ENCODE results near the gene MT1HL1. TPM values are rescaled to one million over a fixed set of nuclear protein-coding genes. Genes with fewer than 3 reads are reported as not detected.

Gene MT1HL1
- total and polyA plus RNA-seq, 2 experiments from 2014 or later: not detected

DNA sequence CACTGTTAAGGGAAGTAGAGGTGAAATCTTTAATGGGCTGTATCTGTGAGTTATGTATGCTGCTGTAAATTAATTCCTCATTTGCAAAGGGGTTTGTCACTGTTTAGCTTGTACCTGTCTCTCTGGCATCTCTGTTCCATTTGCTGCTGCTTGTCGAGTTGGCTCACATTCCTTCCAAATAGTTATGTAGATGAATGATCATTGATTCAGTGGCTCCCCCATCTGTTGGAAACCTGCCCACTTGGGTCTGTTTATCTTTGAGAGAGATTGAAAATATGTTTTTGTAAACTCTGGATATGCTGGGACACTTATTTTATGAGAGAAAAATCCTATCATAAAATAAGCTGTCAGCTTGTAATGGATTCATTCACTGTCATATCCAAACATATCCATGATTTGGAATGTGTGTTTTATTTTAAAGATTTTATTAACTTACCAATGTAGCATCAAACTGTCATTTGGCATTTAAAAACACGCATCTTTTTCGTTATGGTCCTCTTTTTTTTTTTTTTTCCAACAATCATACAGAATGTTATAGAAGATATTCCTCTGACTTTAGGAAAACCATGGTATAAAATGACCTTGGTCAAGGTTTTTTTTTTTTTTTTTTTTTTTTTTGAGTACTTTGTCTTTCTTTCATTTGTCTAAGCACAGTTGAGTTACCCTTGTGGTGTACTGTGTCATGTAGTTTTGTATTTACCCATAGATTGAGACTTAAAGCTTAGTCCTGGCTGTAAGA lies 41.2 kb upstream of the MT1HL1 start:
- H3K27ac ChIP-seq: no peak overlapping the region
- TF ChIP-seq EZH2 (IDR thresholded peaks at IDR 0.05; ENCODE audit: insufficient read depth, poor library complexity, severe bottlenecking) (no peak), EZH2phosphoT487 (IDR thresholded peaks at IDR 0.05; ENCODE audit: insufficient read depth, low read depth) (no peak)
- WGBS, 2 experiments (ENCODE audit: low coverage in 1 of 2, low lambda C conversion rate in 2 of 2, missing lambda C conversion rate in 2 of 2): 3% methylated on average over 3 of the region's 3 CpGs
- H3K9me3 ChIP-seq (ENCODE audit: low read depth): no peaks in the 10 kb centered on the region
- H3K4me2 ChIP-seq (ENCODE audit: unreplicated experiment): no peak overlapping the region
- in situ Hi-C loops (cut with MboI): no loop called here
- no peaks in the 10 kb centered on the region for H3K9me2 ChIP-seq (ENCODE audit: insufficient read depth)
- no peak for DNase-seq
- H3K4me1 ChIP-seq (ENCODE audit: insufficient read depth): no peaks in the 10 kb centered on the region
- no peak overlapping the region for H3K4me3 ChIP-seq
- no peaks in the 10 kb centered on the region for H3K79me2 ChIP-seq (ENCODE audit: insufficient read depth)
- H3K36me3 ChIP-seq (ENCODE audit: low read depth): no peaks in the 10 kb centered on the region
- no peak overlapping the region for H2AFZ ChIP-seq
- no peaks in the 10 kb centered on the region for H3F3A ChIP-seq (ENCODE audit: insufficient read depth)
- H3K9ac ChIP-seq: no peak overlapping the region
- H3K27me3 ChIP-seq (replicated peaks; ENCODE audit: insufficient read depth): peaks cover 32% of the 10 kb centered on the region
- H4K20me1 ChIP-seq (ENCODE audit: insufficient read depth): no peaks in the 10 kb centered on the region

GRCh38 chr1:237043846-237044636 lies 39.8 kb upstream of the MT1HL1 start:
- TF ChIP-seq EZH2 (IDR thresholded peaks at IDR 0.05; ENCODE audit: insufficient read depth, poor library complexity, severe bottlenecking) (no peak), EZH2phosphoT487 (IDR thresholded peaks at IDR 0.05; ENCODE audit: insufficient read depth, low read depth) (no peak)
- Histone ChIP-seq H3K4me3 (no peak overlapping the region), H3K79me2 (ENCODE audit: insufficient read depth) (no peaks in the 10 kb centered on the region), H3F3A (ENCODE audit: insufficient read depth) (no peaks in the 10 kb centered on the region), H3K36me3 (ENCODE audit: low read depth) (no peaks in the 10 kb centered on the region), H3K4me1 (ENCODE audit: insufficient read depth) (no peaks in the 10 kb centered on the region), H3K9me3 (ENCODE audit: low read depth) (no peaks in the 10 kb centered on the region), H3K9me2 (ENCODE audit: insufficient read depth) (no peaks in the 10 kb centered on the region), H4K20me1 (ENCODE audit: insufficient read depth) (no peaks in the 10 kb centered on the region), H3K9ac (no peak overlapping the region), H3K27me3 (replicated peaks; ENCODE audit: insufficient read depth) (peaks cover 34% of the 10 kb centered on the region), H2AFZ (no peak overlapping the region), H3K4me2 (ENCODE audit: unreplicated experiment) (no peak overlapping the region), H3K27ac (no peak overlapping the region)
- WGBS, 2 experiments (ENCODE audit: low coverage in 1 of 2, low lambda C conversion rate in 2 of 2, missing lambda C conversion rate in 2 of 2): 2 to 5% methylated on average over 14 of the region's 14 CpGs
- in situ Hi-C loops (cut with MboI): no loop called here
- no peak for DNase-seq

- no peaks in the 10 kb centered on the region for H3K9me3 ChIP-seq (ENCODE audit: low read depth)
- no peaks in the 10 kb centered on the region for H3F3A ChIP-seq (ENCODE audit: insufficient read depth)
- no peak overlapping the region for H3K9ac ChIP-seq
- WGBS, 2 experiments (ENCODE audit: low coverage in 1 of 2, low lambda C conversion rate in 2 of 2, missing lambda C conversion rate in 2 of 2): 3 to 4% methylated on average over 36 to 54 of the region's 55 CpGs
- H3K4me2 ChIP-seq (ENCODE audit: unreplicated experiment): no peak overlapping the region
- TF ChIP-seq EZH2 (IDR thresholded peaks at IDR 0.05; ENCODE audit: insufficient read depth, poor library complexity, severe bottlenecking) (no peak), EZH2phosphoT487 (IDR thresholded peaks at IDR 0.05; ENCODE audit: insufficient read depth, low read depth) (no peak)
- no peak overlapping the region for H3K4me3 ChIP-seq
- in situ Hi-C loops (cut with MboI): no loop called here
- no peaks in the 10 kb centered on the region for H3K36me3 ChIP-seq (ENCODE audit: low read depth)
- no peak for DNase-seq
- H3K27me3 ChIP-seq (replicated peaks; ENCODE audit: insufficient read depth): peaks cover 34% of the 10 kb centered on the region
- H3K79me2 ChIP-seq (ENCODE audit: insufficient read depth): no peaks in the 10 kb centered on the region
- no peaks in the 10 kb centered on the region for H4K20me1 ChIP-seq (ENCODE audit: insufficient read depth)
- no peaks in the 10 kb centered on the region for H3K9me2 ChIP-seq (ENCODE audit: insufficient read depth)
- no peak overlapping the region for H2AFZ ChIP-seq
- H3K4me1 ChIP-seq (ENCODE audit: insufficient read depth): no peaks in the 10 kb centered on the region
- H3K27ac ChIP-seq: no peak overlapping the region
These were observed 38.8 kb upstream of the MT1HL1 start for GRCh38 chr1:237042892-237043576.

DNA sequence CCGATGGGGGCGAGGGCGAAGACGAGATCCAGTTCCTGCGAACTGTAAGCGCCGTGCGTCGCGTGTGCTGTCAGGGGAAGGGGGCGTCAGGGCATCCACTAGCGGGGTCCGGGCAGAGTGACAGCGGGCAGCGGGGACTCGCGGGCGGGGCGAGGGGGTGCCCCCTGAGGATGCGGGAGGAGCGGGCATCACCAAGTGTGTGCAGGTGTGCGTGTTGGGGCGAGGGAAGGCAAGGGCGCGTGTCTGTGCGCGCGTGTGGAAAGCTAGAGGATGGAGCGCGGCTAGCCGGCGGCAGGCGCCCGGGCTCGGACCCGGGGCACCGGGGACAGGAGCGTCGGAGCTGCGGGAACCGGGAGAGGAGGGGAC lies 38.3 kb upstream of the MT1HL1 start:
- no peaks in the 10 kb centered on the region for H3K9me3 ChIP-seq (ENCODE audit: low read depth)
- no peaks in the 10 kb centered on the region for H3K36me3 ChIP-seq (ENCODE audit: low read depth)
- no peak overlapping the region for H3K4me3 ChIP-seq
- no peak for DNase-seq
- no peaks in the 10 kb centered on the region for H3K4me1 ChIP-seq (ENCODE audit: insufficient read depth)
- no peak overlapping the region for H3K4me2 ChIP-seq (ENCODE audit: unreplicated experiment)
- no peak overlapping the region for H3K9ac ChIP-seq
- no peaks in the 10 kb centered on the region for H4K20me1 ChIP-seq (ENCODE audit: insufficient read depth)
- no peaks in the 10 kb centered on the region for H3K9me2 ChIP-seq (ENCODE audit: insufficient read depth)
- WGBS, 2 experiments (ENCODE audit: low coverage in 1 of 2, low lambda C conversion rate in 2 of 2, missing lambda C conversion rate in 2 of 2): 4 to 7% methylated on average over 28 to 41 of the region's 41 CpGs
- TF ChIP-seq EZH2 (IDR thresholded peaks at IDR 0.05; ENCODE audit: insufficient read depth, poor library complexity, severe bottlenecking) (no peak), EZH2phosphoT487 (IDR thresholded peaks at IDR 0.05; ENCODE audit: insufficient read depth, low read depth) (no peak)
- no peak overlapping the region for H2AFZ ChIP-seq
- H3K27ac ChIP-seq: no peak overlapping the region
- no peaks in the 10 kb centered on the region for H3K79me2 ChIP-seq (ENCODE audit: insufficient read depth)
- no peaks in the 10 kb centered on the region for H3F3A ChIP-seq (ENCODE audit: insufficient read depth)
- peaks cover 34% of the 10 kb centered on the region for H3K27me3 ChIP-seq (replicated peaks; ENCODE audit: insufficient read depth)
- in situ Hi-C loops (cut with MboI): no loop called here

Measured in GM23248 (cell line).